T-helper 2 cell treated with Interferon-gamma antibody and Interleukin-4, amounts not matched to agents 5 μg/mL and 100 μg/mL, for 36 hours (primary cell): Measurements from ENCODE around the gene HABP2.

Experiments
- DNase-seq: peaks from one replicate; pipeline ENCODE4 v3.0.0; 2021; ENCODE audit warnings: low spot score
- H3K27ac Mint-ChIP-seq: one replicate; pipeline ENCODE4 v1.8.0; 2021; ENCODE audit warnings: mild to moderate bottlenecking, mixed read lengths
- H3K27me3 Mint-ChIP-seq: one replicate; pipeline ENCODE4 v1.8.0; 2021; ENCODE audit warnings: low read depth, mixed read lengths
- H3K36me3 Mint-ChIP-seq: one replicate; pipeline ENCODE4 v1.8.0; 2021; ENCODE audit warnings: low read depth, mixed read lengths
- H3K4me1 Mint-ChIP-seq: one replicate; pipeline ENCODE4 v1.8.0; 2021; ENCODE audit warnings: low read depth, mixed read lengths
- H3K4me3 Mint-ChIP-seq: one replicate; pipeline ENCODE4 v1.8.0; 2022; ENCODE audit warnings: mild to moderate bottlenecking, moderate library complexity, mixed read lengths
- H3K9me3 Mint-ChIP-seq: one replicate; pipeline ENCODE4 v1.8.0; 2021; ENCODE audit warnings: mixed read lengths

Gene HABP2

GRCh38 chr10:113610631-113611601 is 58.1 kb downstream of the HABP2 start:
- no peak overlapping the region for H3K4me3 Mint-ChIP-seq
- peaks cover 4% of the 10 kb centered on the region for H3K27me3 Mint-ChIP-seq
- no peaks in the 10 kb centered on the region for H3K36me3 Mint-ChIP-seq
- no peaks in the 10 kb centered on the region for H3K4me1 Mint-ChIP-seq
- DNase-seq: no peak
- no peaks in the 10 kb centered on the region for H3K9me3 Mint-ChIP-seq
- no peak overlapping the region for H3K27ac Mint-ChIP-seq

GRCh38 chr10:113612154-113612553 is 59.3 kb downstream of the HABP2 start:
- peaks cover 15% of the 10 kb centered on the region for H3K27me3 Mint-ChIP-seq
- DNase-seq: no peak

GRCh38 chr10:113613427-113613826 is 60.6 kb downstream of the HABP2 start:
- DNase-seq: no peak
- Mint-ChIP-seq H3K27ac (no peak overlapping the region), H3K9me3 (no peaks in the 10 kb centered on the region), H3K4me1 (no peaks in the 10 kb centered on the region), H3K4me3 (no peak overlapping the region), H3K36me3 (no peaks in the 10 kb centered on the region), H3K27me3 (peaks cover 21% of the 10 kb centered on the region)

More at GRCh38 chr10:113612154-113612553, 59.3 kb downstream of the HABP2 start:
- no peak overlapping the region for H3K27ac Mint-ChIP-seq
- H3K9me3 Mint-ChIP-seq: no peaks in the 10 kb centered on the region
- no peak overlapping the region for H3K4me3 Mint-ChIP-seq
- no peaks in the 10 kb centered on the region for H3K36me3 Mint-ChIP-seq
- H3K4me1 Mint-ChIP-seq: no peaks in the 10 kb centered on the region

GRCh38 chr10:113613977-113614690 is 61.3 kb downstream of the HABP2 start:
- Mint-ChIP-seq H3K4me1 (no peaks in the 10 kb centered on the region), H3K27ac (no peak overlapping the region), H3K4me3 (no peak overlapping the region), H3K27me3 (peaks cover 22% of the 10 kb centered on the region), H3K36me3 (no peaks in the 10 kb centered on the region), H3K9me3 (no peaks in the 10 kb centered on the region)
- no peak for DNase-seq

- Mint-ChIP-seq H3K36me3 (no peaks in the 10 kb centered on the region), H3K4me3 (no peak overlapping the region), H3K27me3 (peaks cover 24% of the 10 kb centered on the region), H3K4me1 (no peaks in the 10 kb centered on the region), H3K27ac (no peak overlapping the region), H3K9me3 (no peaks in the 10 kb centered on the region)
- DNase-seq: no peak
These were observed 63.6 kb downstream of the HABP2 start for GRCh38 chr10:113616244-113617074.

GRCh38 chr10:113617086-113617485 is 64.2 kb downstream of the HABP2 start:
- Mint-ChIP-seq H3K27ac (no peak overlapping the region), H3K4me3 (no peak overlapping the region), H3K36me3 (no peaks in the 10 kb centered on the region), H3K9me3 (no peaks in the 10 kb centered on the region), H3K27me3 (peaks cover 24% of the 10 kb centered on the region), H3K4me1 (no peaks in the 10 kb centered on the region)
- no peak for DNase-seq

GRCh38 chr10:113618338-113618737 is 65.5 kb downstream of the HABP2 start:
- H3K27me3 Mint-ChIP-seq: peaks cover 26% of the 10 kb centered on the region
- H3K4me1 Mint-ChIP-seq: no peaks in the 10 kb centered on the region

GRCh38 chr10:113619401-113619800 is 66.5 kb downstream of the HABP2 start:
- DNase-seq: no peak
- Mint-ChIP-seq H3K27me3 (peaks cover 26% of the 10 kb centered on the region), H3K4me3 (no peak overlapping the region), H3K36me3 (no peaks in the 10 kb centered on the region), H3K9me3 (no peaks in the 10 kb centered on the region), H3K4me1 (no peaks in the 10 kb centered on the region), H3K27ac (no peak overlapping the region)

More at GRCh38 chr10:113618338-113618737, 65.5 kb downstream of the HABP2 start:
- no peak overlapping the region for H3K27ac Mint-ChIP-seq
- no peaks in the 10 kb centered on the region for H3K9me3 Mint-ChIP-seq
- H3K36me3 Mint-ChIP-seq: no peaks in the 10 kb centered on the region
- H3K4me3 Mint-ChIP-seq: no peak overlapping the region
- no peak for DNase-seq

GRCh38 chr10:113620511-113620910 is 67.7 kb downstream of the HABP2 start:
- DNase-seq: no peak
- Mint-ChIP-seq H3K9me3 (no peaks in the 10 kb centered on the region), H3K27me3 (peaks cover 23% of the 10 kb centered on the region), H3K4me1 (no peaks in the 10 kb centered on the region), H3K36me3 (no peaks in the 10 kb centered on the region), H3K27ac (no peak overlapping the region), H3K4me3 (no peak overlapping the region)

- no peak overlapping the region for H3K27ac Mint-ChIP-seq
- H3K9me3 Mint-ChIP-seq: no peaks in the 10 kb centered on the region
- DNase-seq: no peak
- H3K4me1 Mint-ChIP-seq: no peaks in the 10 kb centered on the region
- H3K4me3 Mint-ChIP-seq: no peak overlapping the region
- H3K27me3 Mint-ChIP-seq: peaks cover 23% of the 10 kb centered on the region
- no peaks in the 10 kb centered on the region for H3K36me3 Mint-ChIP-seq
These were observed 68.1 kb downstream of the HABP2 start for GRCh38 chr10:113620936-113621335.

GRCh38 chr10:113621799-113622198 is 68.9 kb downstream of the HABP2 start:
- no peak overlapping the region for H3K27ac Mint-ChIP-seq
- no peak overlapping the region for H3K4me3 Mint-ChIP-seq
- H3K9me3 Mint-ChIP-seq: no peaks in the 10 kb centered on the region
- DNase-seq: no peak
- H3K4me1 Mint-ChIP-seq: no peaks in the 10 kb centered on the region
- H3K27me3 Mint-ChIP-seq: peaks cover 23% of the 10 kb centered on the region
- H3K36me3 Mint-ChIP-seq: no peaks in the 10 kb centered on the region

- Mint-ChIP-seq H3K27me3 (peaks cover 14% of the 10 kb centered on the region), H3K4me3 (no peak overlapping the region), H3K9me3 (no peaks in the 10 kb centered on the region), H3K36me3 (no peaks in the 10 kb centered on the region), H3K4me1 (no peaks in the 10 kb centered on the region), H3K27ac (no peak overlapping the region)
- no peak for DNase-seq
These were observed 70.0 kb downstream of the HABP2 start for GRCh38 chr10:113622831-113623230.

GRCh38 chr10:113625461-113626186 is 72.8 kb downstream of the HABP2 start:
- Mint-ChIP-seq H3K27ac (no peak overlapping the region), H3K4me1 (no peaks in the 10 kb centered on the region), H3K27me3 (peaks cover 9% of the 10 kb centered on the region), H3K9me3 (no peaks in the 10 kb centered on the region), H3K36me3 (no peaks in the 10 kb centered on the region), H3K4me3 (no peak overlapping the region)
- DNase-seq: no peak
